KBM-7 (cell line): ENCODE measurements around the gene CD177.
"Not testable (repeated sequence)": the region's sequence is repeated elsewhere in the genome, so short reads cannot be mapped to it uniquely, and the experiment has no call there.

Source experiments
- DNase-seq: peaks from one replicate; pipeline ENCODE4 v3.0.0-alpha.2; 2015
- in situ Hi-C: fragments of 300-500 bp; cut with MboI; formaldehyde crosslinking; loops from 2 replicates; pipeline ENCODE4 v1.14.3; 2020; ENCODE audit warnings: low sequenced_read_pairs, low pct_unique_long_range_greater_than_20kb, mixed read lengths

Gene CD177

GRCh38 chr19:43331435-43332010, 22.0 kb upstream of the CD177 start:
- no peak for DNase-seq
- in situ Hi-C loops, result no loop called here

- in situ Hi-C loops, result no loop called here
- no peak for DNase-seq
Observed at GRCh38 chr19:43332058-43332922, 21.2 kb upstream of the CD177 start.

GRCh38 chr19:43336508-43336907, 17.0 kb upstream of the CD177 start:
- in situ Hi-C loops, DNase-seq: not testable (repeated sequence)

GRCh38 chr19:43337737-43338136, 15.7 kb upstream of the CD177 start:
- in situ Hi-C loops, result no loop called here
- DNase-seq, result no peak

GRCh38 chr19:43338530-43338929, 15.0 kb upstream of the CD177 start:
- DNase-seq, result no peak
- in situ Hi-C loops, result no loop called here

GRCh38 chr19:43339243-43339930, 14.1 kb upstream of the CD177 start:
- DNase-seq, in situ Hi-C loops: not testable (repeated sequence)

- in situ Hi-C loops, DNase-seq: not testable (repeated sequence)
Observed at GRCh38 chr19:43340101-43340500, 13.4 kb upstream of the CD177 start.

- DNase-seq, in situ Hi-C loops: not testable (repeated sequence)
Observed at GRCh38 chr19:43341098-43341497, 12.4 kb upstream of the CD177 start.

- in situ Hi-C loops, DNase-seq: not testable (repeated sequence)
Observed at GRCh38 chr19:43342104-43342503, 11.4 kb upstream of the CD177 start.

GRCh38 chr19:43344347-43344925, 9.1 kb upstream of the CD177 start:
- in situ Hi-C loops, DNase-seq: not testable (repeated sequence)

- DNase-seq, in situ Hi-C loops: not testable (repeated sequence)
Observed at GRCh38 chr19:43349813-43350212, 3.7 kb upstream of the CD177 start.

- no peak for DNase-seq
- in situ Hi-C loops, result no loop called here
Observed at GRCh38 chr19:43351998-43352746, 1.3 kb upstream of the CD177 start.

GRCh38 chr19:43354305-43354627, 780 bp downstream of the CD177 start:
- in situ Hi-C loops, result no loop called here
- DNase-seq, result no peak

- in situ Hi-C loops, DNase-seq: not testable (repeated sequence)
Observed at GRCh38 chr19:43356749-43357148, 3.3 kb downstream of the CD177 start.

- in situ Hi-C loops, result no loop called here
- no peak for DNase-seq
Observed at GRCh38 chr19:43362179-43362578, 8.7 kb downstream of the CD177 start.

GRCh38 chr19:43362745-43363144, 9.3 kb downstream of the CD177 start:
- no peak for DNase-seq
- in situ Hi-C loops, result no loop called here

GRCh38 chr19:43365677-43366076, 12.2 kb downstream of the CD177 start:
- in situ Hi-C loops, DNase-seq: not testable (repeated sequence)

GRCh38 chr19:43367822-43368221, 14.3 kb downstream of the CD177 start:
- DNase-seq, result no peak
- in situ Hi-C loops, result no loop called here

- DNase-seq, in situ Hi-C loops: not testable (repeated sequence)
Observed at GRCh38 chr19:43368897-43369296, 15.4 kb downstream of the CD177 start.
